ENCODE results near the gene RASA3. TPM values are rescaled to one million over a fixed set of nuclear protein-coding genes. Genes with fewer than 3 reads are reported as not detected.

The RASA3 gene
- total RNA-seq, 1 experiment from 2014 or later, result 10.0 TPM

DNA sequence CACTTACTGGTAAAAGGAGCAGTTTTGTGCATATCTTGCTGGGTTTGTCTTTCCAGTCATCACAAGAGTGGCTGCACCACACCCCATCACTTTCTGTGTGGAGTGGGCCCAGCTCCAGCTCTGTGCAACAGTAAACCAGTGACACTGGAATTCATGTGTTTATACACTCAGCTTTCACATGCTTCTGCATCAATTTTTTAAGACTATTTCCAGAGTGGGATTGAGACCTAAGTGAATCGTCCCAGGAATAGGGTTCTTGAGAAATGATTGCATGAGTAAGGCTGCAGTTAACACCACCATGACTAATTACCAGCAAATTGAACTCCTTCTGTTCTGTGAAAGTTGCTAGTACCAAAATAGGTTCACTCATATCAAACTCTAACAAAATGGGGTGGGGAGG is 41.3 kb upstream of the RASA3 start:
- BruUV-seq (replicated peaks), result no TSS peak
- CTCF ChIA-PET, result no interaction called here
- no peaks in the 10 kb centered on the region for H3K27me3 ChIP-seq (ENCODE audit: insufficient read depth, low read depth)
- H3K27ac ChIP-seq, result no peak overlapping the region
- POLR2A ChIA-PET (ENCODE audit: unreplicated experiment), result no interaction called here
- H3K36me3 ChIP-seq (ENCODE audit: low read depth), result no peaks in the 10 kb centered on the region
- H4K20me1 ChIP-seq (ENCODE audit: insufficient read depth), result no peaks in the 10 kb centered on the region
- no peak for DNase-seq
- H2AFZ ChIP-seq, result no peak overlapping the region
- H3F3A ChIP-seq (ENCODE audit: insufficient read depth, low read depth), result no peaks in the 10 kb centered on the region
- intact Hi-C loops (cut with micrococcal nuclease; ENCODE audit: unreplicated experiment), result no loop called here
- no peak for TF ChIP-seq EZH2 (IDR thresholded peaks at IDR 0.05; ENCODE audit: low read depth)
- TF ChIP-seq, protein P1, sequence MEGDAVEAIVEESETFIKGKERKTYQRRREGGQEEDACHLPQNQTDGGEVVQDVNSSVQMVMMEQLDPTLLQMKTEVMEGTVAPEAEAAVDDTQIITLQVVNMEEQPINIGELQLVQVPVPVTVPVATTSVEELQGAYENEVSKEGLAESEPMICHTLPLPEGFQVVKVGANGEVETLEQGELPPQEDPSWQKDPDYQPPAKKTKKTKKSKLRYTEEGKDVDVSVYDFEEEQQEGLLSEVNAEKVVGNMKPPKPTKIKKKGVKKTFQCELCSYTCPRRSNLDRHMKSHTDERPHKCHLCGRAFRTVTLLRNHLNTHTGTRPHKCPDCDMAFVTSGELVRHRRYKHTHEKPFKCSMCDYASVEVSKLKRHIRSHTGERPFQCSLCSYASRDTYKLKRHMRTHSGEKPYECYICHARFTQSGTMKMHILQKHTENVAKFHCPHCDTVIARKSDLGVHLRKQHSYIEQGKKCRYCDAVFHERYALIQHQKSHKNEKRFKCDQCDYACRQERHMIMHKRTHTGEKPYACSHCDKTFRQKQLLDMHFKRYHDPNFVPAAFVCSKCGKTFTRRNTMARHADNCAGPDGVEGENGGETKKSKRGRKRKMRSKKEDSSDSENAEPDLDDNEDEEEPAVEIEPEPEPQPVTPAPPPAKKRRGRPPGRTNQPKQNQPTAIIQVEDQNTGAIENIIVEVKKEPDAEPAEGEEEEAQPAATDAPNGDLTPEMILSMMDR (conservative IDR thresholded peaks at IDR 0.05), result no peak
- H3K79me2 ChIP-seq (ENCODE audit: low read depth), result no peaks in the 10 kb centered on the region
- no peak overlapping the region for H3K4me2 ChIP-seq
- 0 out of 2 replicates have a peak, but pooled peaks cover 6% of the 10 kb centered on the region for H3K9me3 ChIP-seq (ENCODE audit: insufficient read depth, low read depth)
- no peaks in the 10 kb centered on the region for H3K4me1 ChIP-seq (replicated peaks; ENCODE audit: insufficient read depth)
- no peak overlapping the region for H3K4me3 ChIP-seq
- no peaks in the 10 kb centered on the region for H3K9me2 ChIP-seq (ENCODE audit: insufficient read depth)

DNA sequence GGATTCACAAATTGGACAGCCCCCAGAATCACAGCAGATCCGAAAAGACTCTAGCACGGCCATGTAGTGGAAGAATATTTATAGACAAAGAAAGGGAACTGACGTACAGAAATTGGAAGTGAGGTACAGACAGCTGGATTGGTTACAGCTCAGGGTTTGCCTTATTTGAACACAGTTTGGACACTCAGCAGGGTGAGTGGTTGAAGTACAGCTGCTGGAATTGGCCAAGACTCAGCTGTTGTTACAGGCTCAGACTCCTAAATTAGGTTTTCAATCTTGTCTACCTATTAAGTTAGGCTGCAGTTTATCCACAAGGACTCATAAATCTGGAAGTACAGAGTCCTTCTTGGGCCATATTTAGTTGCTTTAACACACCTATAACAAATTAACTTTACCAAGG is 40.8 kb upstream of the RASA3 start:
- Histone ChIP-seq H3K79me2 (ENCODE audit: low read depth) (no peaks in the 10 kb centered on the region), H3K4me3 (no peak overlapping the region), H3K4me1 (replicated peaks; ENCODE audit: insufficient read depth) (no peaks in the 10 kb centered on the region), H3K36me3 (ENCODE audit: low read depth) (no peaks in the 10 kb centered on the region), H3F3A (ENCODE audit: insufficient read depth, low read depth) (no peaks in the 10 kb centered on the region), H3K9me2 (ENCODE audit: insufficient read depth) (no peaks in the 10 kb centered on the region), H3K27ac (no peak overlapping the region), H3K4me2 (no peak overlapping the region), H3K27me3 (ENCODE audit: insufficient read depth, low read depth) (no peaks in the 10 kb centered on the region), H3K9me3 (ENCODE audit: insufficient read depth, low read depth) (0 out of 2 replicates have a peak, but pooled peaks cover 6% of the 10 kb centered on the region), H2AFZ (no peak overlapping the region), H4K20me1 (ENCODE audit: insufficient read depth) (no peaks in the 10 kb centered on the region)
- ChIA-PET CTCF (no interaction called here), POLR2A (ENCODE audit: unreplicated experiment) (no interaction called here)
- intact Hi-C loops (cut with micrococcal nuclease; ENCODE audit: unreplicated experiment), result no loop called here
- TF ChIP-seq, protein P1 (conservative IDR thresholded peaks at IDR 0.05), result no peak
- no TSS peak for BruUV-seq (replicated peaks)
- DNase-seq, result no peak

DNA sequence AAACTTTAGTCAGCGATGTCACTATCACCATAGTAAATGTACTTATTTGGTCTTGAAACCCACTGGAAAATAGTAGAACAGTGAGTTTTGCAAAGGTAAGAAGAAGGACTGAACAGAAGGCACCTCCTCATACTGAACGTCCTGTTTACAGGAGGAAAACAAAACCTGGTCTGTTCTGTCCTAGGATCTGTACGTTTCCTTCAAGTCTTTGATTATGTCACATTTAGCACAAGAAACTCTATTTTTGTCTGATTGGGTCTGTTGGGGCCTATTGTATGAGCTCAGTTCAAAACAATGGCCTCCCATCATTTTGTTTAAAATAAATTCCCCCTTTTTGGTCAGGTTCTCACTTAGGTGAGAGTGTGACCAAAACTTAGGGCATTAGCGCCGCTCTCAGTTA is 35.5 kb upstream of the RASA3 start:
- Histone ChIP-seq H4K20me1 (ENCODE audit: insufficient read depth) (no peaks in the 10 kb centered on the region), H3K79me2 (ENCODE audit: low read depth) (no peaks in the 10 kb centered on the region), H2AFZ (no peak overlapping the region), H3K9me3 (ENCODE audit: insufficient read depth, low read depth) (0 out of 2 replicates have a peak, but pooled peaks cover 2% of the 10 kb centered on the region), H3K4me2 (no peak overlapping the region), H3K27ac (no peak overlapping the region), H3K27me3 (ENCODE audit: insufficient read depth, low read depth) (0 out of 2 replicates have a peak, but pooled peaks cover 15% of the 10 kb centered on the region), H3K9me2 (ENCODE audit: insufficient read depth) (no peaks in the 10 kb centered on the region), H3K4me1 (replicated peaks; ENCODE audit: insufficient read depth) (no peaks in the 10 kb centered on the region), H3F3A (ENCODE audit: insufficient read depth, low read depth) (no peaks in the 10 kb centered on the region), H3K36me3 (ENCODE audit: low read depth) (no peaks in the 10 kb centered on the region), H3K4me3 (no peak overlapping the region)
- POLR2A ChIA-PET (ENCODE audit: unreplicated experiment), result no interaction called here
- intact Hi-C loops (cut with micrococcal nuclease; ENCODE audit: unreplicated experiment), result no loop called here
- no TSS peak for BruUV-seq (replicated peaks)
- no peak for TF ChIP-seq EZH2 (IDR thresholded peaks at IDR 0.05; ENCODE audit: low read depth)
- TF ChIP-seq, protein P1 (conservative IDR thresholded peaks at IDR 0.05), result no peak
- no peak for DNase-seq
- CTCF ChIA-PET, result no interaction called here
